ENCODE data around the gene VMP1. TPM values are rescaled to one million over a fixed set of nuclear protein-coding genes. Genes with fewer than 3 reads are reported as not detected.
A peak's percentile ranks its signal among the peaks of the same experiment; 100 is the strongest.
"Not testable (repeated sequence)": the region's sequence is repeated elsewhere in the genome, so short reads cannot be mapped to it uniquely, and the experiment has no call there.

Gene VMP1
- total RNA-seq, 1 experiment from 2014 or later, result 83.1 TPM

DNA sequence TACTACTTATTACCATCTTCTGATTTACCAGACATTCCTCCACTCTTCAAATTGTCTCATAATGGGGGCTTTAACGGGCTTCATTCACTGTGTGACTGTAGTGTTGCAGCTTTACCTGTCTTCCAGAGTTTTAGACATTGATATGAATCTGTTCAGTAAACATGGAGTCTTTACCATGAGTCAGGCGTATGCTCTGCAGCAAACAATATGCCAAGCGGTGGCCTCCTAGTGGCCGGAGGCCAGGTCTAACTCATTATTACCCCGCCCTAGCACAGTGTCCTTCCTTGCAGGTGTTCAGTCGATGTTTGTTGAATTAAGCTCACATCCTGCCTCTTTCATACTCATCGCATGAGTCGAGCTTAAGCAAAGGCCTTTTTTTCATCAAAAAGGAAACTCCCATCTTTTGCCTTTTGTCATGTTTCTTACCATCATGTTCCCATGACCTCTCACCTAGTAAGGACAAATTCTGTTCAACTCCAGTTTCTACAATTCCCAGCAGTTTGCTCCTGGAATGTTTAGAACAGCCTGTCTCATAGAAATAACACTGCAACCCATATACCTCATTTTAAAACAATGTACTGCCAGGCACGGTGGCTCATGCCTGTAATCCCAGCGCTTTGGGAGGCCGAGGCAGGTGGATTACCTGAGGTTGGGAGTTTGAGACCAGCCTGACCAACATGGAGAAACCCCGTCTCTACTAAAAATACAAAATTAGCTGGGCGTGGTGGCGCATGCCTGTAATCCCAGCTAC lies 145.9 kb downstream of the VMP1 start:
- H3K56ac ChIP-seq (ENCODE audit: insufficient read length, low read depth, low read length), result no peak overlapping the region
- peaks cover 3% of the 10 kb centered on the region; the same call in 1 of the 2 replicates for H3K4me1 ChIP-seq (ENCODE audit: insufficient read depth, low read length)
- no peaks in the 10 kb centered on the region for H3K9me3 ChIP-seq (ENCODE audit: control insufficient read depth, low read depth, low read length)
- no peak overlapping the region for H4K91ac ChIP-seq (ENCODE audit: insufficient read length, low read depth, low read length)
- no peaks in the 10 kb centered on the region for H4K20me1 ChIP-seq (ENCODE audit: control insufficient read depth, insufficient read depth, insufficient read length)
- H3K14ac ChIP-seq (ENCODE audit: insufficient read depth, low read length), result no peak overlapping the region
- no peak overlapping the region for H3K23ac ChIP-seq (ENCODE audit: insufficient read length, low read depth, low read length)
- TF ChIP-seq, protein P1, sequence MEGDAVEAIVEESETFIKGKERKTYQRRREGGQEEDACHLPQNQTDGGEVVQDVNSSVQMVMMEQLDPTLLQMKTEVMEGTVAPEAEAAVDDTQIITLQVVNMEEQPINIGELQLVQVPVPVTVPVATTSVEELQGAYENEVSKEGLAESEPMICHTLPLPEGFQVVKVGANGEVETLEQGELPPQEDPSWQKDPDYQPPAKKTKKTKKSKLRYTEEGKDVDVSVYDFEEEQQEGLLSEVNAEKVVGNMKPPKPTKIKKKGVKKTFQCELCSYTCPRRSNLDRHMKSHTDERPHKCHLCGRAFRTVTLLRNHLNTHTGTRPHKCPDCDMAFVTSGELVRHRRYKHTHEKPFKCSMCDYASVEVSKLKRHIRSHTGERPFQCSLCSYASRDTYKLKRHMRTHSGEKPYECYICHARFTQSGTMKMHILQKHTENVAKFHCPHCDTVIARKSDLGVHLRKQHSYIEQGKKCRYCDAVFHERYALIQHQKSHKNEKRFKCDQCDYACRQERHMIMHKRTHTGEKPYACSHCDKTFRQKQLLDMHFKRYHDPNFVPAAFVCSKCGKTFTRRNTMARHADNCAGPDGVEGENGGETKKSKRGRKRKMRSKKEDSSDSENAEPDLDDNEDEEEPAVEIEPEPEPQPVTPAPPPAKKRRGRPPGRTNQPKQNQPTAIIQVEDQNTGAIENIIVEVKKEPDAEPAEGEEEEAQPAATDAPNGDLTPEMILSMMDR (conservative IDR thresholded peaks at IDR 0.05), result peak; percentile 74
- H3K18ac ChIP-seq (ENCODE audit: insufficient read length, low read depth, low read length), result peak overlapping the region; percentile 19
- no peak overlapping the region for H4K8ac ChIP-seq (replicated peaks; ENCODE audit: insufficient read length, low read depth, low read length)
- Mint-ChIP-seq H3K4me1 (peaks cover 28 to 34% of the 10 kb centered on the region in 2 experiments), H3K27ac (peak overlapping the region; percentile 53 to 86 (median 68); a peak in 6 of 7 replicates), H3K4me3 (no peak overlapping the region), H3K9me3 (no peaks in the 10 kb centered on the region), H3K36me3 (ENCODE audit: insufficient read depth in 1 of 3, low read depth in 3 of 3) (peaks cover 0 to 2% (median 0%) of the 10 kb centered on the region in 3 experiments; a peak in 1 of 7 replicates), H3K27me3 (ENCODE audit: low read depth) (no peaks in the 10 kb centered on the region)
- no peaks in the 10 kb centered on the region for H3K27me3 ChIP-seq (ENCODE audit: insufficient read depth, low read length)
- H3K4ac ChIP-seq (ENCODE audit: low read depth, low read length), result no peak overlapping the region; the same call in 1 of the 2 replicates
- H3K9ac ChIP-seq (ENCODE audit: extremely low read depth, insufficient read length, low read length), result no peak overlapping the region
- H2BK15ac ChIP-seq (ENCODE audit: low read depth, low read length), result no peak overlapping the region
- H2BK12ac ChIP-seq (ENCODE audit: insufficient read length, low read depth, low read length), result no peak overlapping the region
- no peak overlapping the region for H2BK120ac ChIP-seq (ENCODE audit: low read depth, low read length, poor library complexity, severe bottlenecking)
- no peak overlapping the region for H2BK20ac ChIP-seq (ENCODE audit: low read depth, low read length, poor library complexity, severe bottlenecking)
- peak; percentile 90 for DNase-seq
- no peaks in the 10 kb centered on the region for H3K23me2 ChIP-seq (ENCODE audit: insufficient read length, low read depth, low read length, poor library complexity, severe bottlenecking)
- no peak overlapping the region for H2AK5ac ChIP-seq (ENCODE audit: insufficient read length, low read length)
- no peaks in the 10 kb centered on the region for H3K79me2 ChIP-seq (ENCODE audit: insufficient read depth, low read length)
- no peak overlapping the region for H3K4me2 ChIP-seq (ENCODE audit: insufficient read depth, insufficient read length, low read length)
- H4K5ac ChIP-seq (ENCODE audit: insufficient read length, low read depth, low read length), result peak overlapping the region; percentile 39
- no CpG with 5 or more reads among the region's 14 CpGs for WGBS (ENCODE audit: extremely low coverage, insufficient read length, low lambda C conversion rate)
- no peaks in the 10 kb centered on the region for H3K79me1 ChIP-seq (ENCODE audit: insufficient read depth, low read depth, low read length, poor library complexity, severe bottlenecking)
- peak overlapping the region; percentile 97 for H2AFZ ChIP-seq (ENCODE audit: low read length)
- no peak overlapping the region for H3T11ph ChIP-seq (ENCODE audit: low read length)
- H2BK5ac ChIP-seq (ENCODE audit: insufficient read length, low read length), result no peak overlapping the region
- peak overlapping the region; percentile 22 for H3K27ac ChIP-seq (ENCODE audit: insufficient read length, low read depth, low read length)

DNA sequence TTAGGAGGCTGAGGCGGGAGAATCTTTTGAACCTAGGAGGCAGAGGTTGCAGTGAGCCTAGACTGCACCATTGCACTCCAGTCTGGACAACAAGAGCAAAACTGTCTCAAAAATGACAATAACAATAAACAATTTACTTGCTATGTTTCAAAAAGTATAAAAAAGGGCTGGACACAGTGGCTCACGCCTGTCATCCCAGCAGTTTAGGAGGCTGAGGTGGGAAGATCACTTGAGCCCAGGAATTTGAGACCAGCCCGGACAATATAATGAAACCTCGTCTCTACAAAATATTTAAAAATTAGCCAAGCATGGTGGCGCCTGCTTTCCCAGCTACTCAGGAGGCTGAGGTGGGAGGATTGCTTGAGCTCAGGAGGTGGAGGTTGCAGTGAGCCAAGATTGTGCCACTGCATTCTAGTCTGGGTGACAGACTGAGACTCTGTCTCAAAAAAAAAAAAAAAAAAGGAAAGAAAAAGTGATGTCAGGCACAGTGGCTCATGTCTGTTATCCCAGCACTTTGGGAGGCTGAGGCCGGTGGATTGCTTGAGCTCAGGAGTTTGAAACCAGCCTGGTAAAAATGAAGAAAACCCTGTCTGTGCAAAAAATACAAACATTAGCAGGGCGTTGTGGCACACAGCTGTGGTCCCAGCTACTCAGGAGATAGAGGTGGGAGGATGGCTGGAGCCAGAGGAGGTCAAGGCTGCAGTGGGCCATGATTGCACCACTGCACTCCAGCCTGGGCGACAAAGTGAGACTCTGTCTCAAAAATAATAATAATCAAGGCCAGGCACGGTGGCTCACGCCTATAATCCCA lies 146.7 kb downstream of the VMP1 start:
- not testable (repeated sequence) for H3K9ac ChIP-seq (ENCODE audit: extremely low read depth, insufficient read length, low read length); H4K91ac ChIP-seq (ENCODE audit: insufficient read length, low read depth, low read length); H3K27ac ChIP-seq (ENCODE audit: insufficient read length, low read depth, low read length); H3K4me2 ChIP-seq (ENCODE audit: insufficient read depth, insufficient read length, low read length); H2BK12ac ChIP-seq (ENCODE audit: insufficient read length, low read depth, low read length); H4K5ac ChIP-seq (ENCODE audit: insufficient read length, low read depth, low read length); H4K20me1 ChIP-seq (ENCODE audit: control insufficient read depth, insufficient read depth, insufficient read length); H2BK20ac ChIP-seq (ENCODE audit: low read depth, low read length, poor library complexity, severe bottlenecking); H3K56ac ChIP-seq (ENCODE audit: insufficient read length, low read depth, low read length); H3K36me3 Mint-ChIP-seq (ENCODE audit: insufficient read depth in 1 of 3, low read depth in 3 of 3); H3K27me3 ChIP-seq (ENCODE audit: insufficient read depth, low read length); H3T11ph ChIP-seq (ENCODE audit: low read length); H3K14ac ChIP-seq (ENCODE audit: insufficient read depth, low read length); H2BK15ac ChIP-seq (ENCODE audit: low read depth, low read length); H3K23ac ChIP-seq (ENCODE audit: insufficient read length, low read depth, low read length); H3K9me3 Mint-ChIP-seq; H2BK120ac ChIP-seq (ENCODE audit: low read depth, low read length, poor library complexity, severe bottlenecking); H2AFZ ChIP-seq (ENCODE audit: low read length); H4K8ac ChIP-seq (replicated peaks; ENCODE audit: insufficient read length, low read depth, low read length); DNase-seq; H3K79me1 ChIP-seq (ENCODE audit: insufficient read depth, low read depth, low read length, poor library complexity, severe bottlenecking); H3K18ac ChIP-seq (ENCODE audit: insufficient read length, low read depth, low read length); H2AK5ac ChIP-seq (ENCODE audit: insufficient read length, low read length); H3K9me3 ChIP-seq (ENCODE audit: control insufficient read depth, low read depth, low read length); H2BK5ac ChIP-seq (ENCODE audit: insufficient read length, low read length); H3K27me3 Mint-ChIP-seq (ENCODE audit: low read depth); H3K4me3 Mint-ChIP-seq; H3K79me2 ChIP-seq (ENCODE audit: insufficient read depth, low read length); H3K4me1 ChIP-seq (ENCODE audit: insufficient read depth, low read length); H3K4ac ChIP-seq (ENCODE audit: low read depth, low read length); H3K23me2 ChIP-seq (ENCODE audit: insufficient read length, low read depth, low read length, poor library complexity, severe bottlenecking)
- peaks cover 28 to 31% of the 10 kb centered on the region in 2 experiments for H3K4me1 Mint-ChIP-seq
- WGBS (ENCODE audit: extremely low coverage, insufficient read length, low lambda C conversion rate), result no CpG with 5 or more reads among the region's 10 CpGs
- H3K27ac Mint-ChIP-seq, result peak overlapping the region in 1 of 3 experiments; percentile 62; a peak in 1 of 7 replicates

Measured in H9 (cell line).